A204.1 (cell line): ENCODE results near the gene MBOAT2.

Experiments used
- FAIRE-seq: peaks from 2 replicates; lab custom pipeline; 2012; peaks lifted over from hg19 to GRCh38; lab: Jason Lieb, UNC

MBOAT2 gene

GRCh38 chr2:8819194-8819593 is 184.3 kb downstream of the MBOAT2 start:
- FAIRE-seq, result no peak

DNA sequence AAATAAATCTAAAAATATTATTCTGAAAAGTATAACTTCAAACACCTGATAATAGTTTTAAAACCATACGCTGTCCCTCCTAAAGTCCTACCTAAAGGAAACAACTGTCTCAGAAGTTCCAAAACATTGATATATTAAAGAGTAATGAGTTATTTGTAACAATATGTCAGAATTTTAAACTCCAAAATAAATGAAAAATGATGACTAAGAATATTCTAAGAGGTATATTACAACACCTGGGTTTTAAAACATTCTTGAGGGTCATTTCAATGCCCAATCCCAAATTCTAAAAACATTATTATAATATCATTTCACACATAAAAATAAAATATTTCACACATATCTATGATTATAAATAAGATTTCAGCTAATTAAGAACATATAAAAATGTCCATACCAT is 186.3 kb downstream of the MBOAT2 start:
- FAIRE-seq, result peak; percentile 21

GRCh38 chr2:8806885-8807704 is 196.4 kb downstream of the MBOAT2 start:
- no peak for FAIRE-seq

- FAIRE-seq, result no peak
Measured at GRCh38 chr2:8805278-8806210, 197.9 kb downstream of the MBOAT2 start.

- no peak for FAIRE-seq
Measured at GRCh38 chr2:8803658-8804379, 199.7 kb downstream of the MBOAT2 start.

- no peak for FAIRE-seq
Measured at GRCh38 chr2:8802741-8803140, 200.7 kb downstream of the MBOAT2 start.
